ENCODE measurements around the gene EVPL.

- TF ChIP-seq, protein P1, sequence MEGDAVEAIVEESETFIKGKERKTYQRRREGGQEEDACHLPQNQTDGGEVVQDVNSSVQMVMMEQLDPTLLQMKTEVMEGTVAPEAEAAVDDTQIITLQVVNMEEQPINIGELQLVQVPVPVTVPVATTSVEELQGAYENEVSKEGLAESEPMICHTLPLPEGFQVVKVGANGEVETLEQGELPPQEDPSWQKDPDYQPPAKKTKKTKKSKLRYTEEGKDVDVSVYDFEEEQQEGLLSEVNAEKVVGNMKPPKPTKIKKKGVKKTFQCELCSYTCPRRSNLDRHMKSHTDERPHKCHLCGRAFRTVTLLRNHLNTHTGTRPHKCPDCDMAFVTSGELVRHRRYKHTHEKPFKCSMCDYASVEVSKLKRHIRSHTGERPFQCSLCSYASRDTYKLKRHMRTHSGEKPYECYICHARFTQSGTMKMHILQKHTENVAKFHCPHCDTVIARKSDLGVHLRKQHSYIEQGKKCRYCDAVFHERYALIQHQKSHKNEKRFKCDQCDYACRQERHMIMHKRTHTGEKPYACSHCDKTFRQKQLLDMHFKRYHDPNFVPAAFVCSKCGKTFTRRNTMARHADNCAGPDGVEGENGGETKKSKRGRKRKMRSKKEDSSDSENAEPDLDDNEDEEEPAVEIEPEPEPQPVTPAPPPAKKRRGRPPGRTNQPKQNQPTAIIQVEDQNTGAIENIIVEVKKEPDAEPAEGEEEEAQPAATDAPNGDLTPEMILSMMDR (IDR thresholded peaks at IDR 0.05): no peak
- TF ChIP-seq POLR2AphosphoS5 (IDR thresholded peaks at IDR 0.05): no peak
Observed at GRCh38 chr17:76048711-76049110, 21.6 kb upstream of the EVPL start.
